ENCODE measurements around the gene LDB3.

GRCh38 chr10:86658261-86658741 is 10.0 kb upstream of the LDB3 start:
- no peak for TF ChIP-seq SP1 (IDR thresholded peaks at IDR 0.05)
- no peak for TF ChIP-seq BHLHE40 (IDR thresholded peaks at IDR 0.05; ENCODE audit: borderline replicate concordance)
- no peak for TF ChIP-seq NFRKB (IDR thresholded peaks at IDR 0.05)

All from HEK293T (cell line).